HG03045 (cell line): ENCODE data around the gene TEDC2.

Experiments
- ATAC-seq: cut with Tn5 transposase; IDR thresholded peaks from one replicate; pipeline ENCODE4 v1.9.1; 2021; ENCODE audit warnings: mild to moderate bottlenecking, moderate library complexity; ENCODE audit not compliant: unreplicated experiment

The TEDC2 gene

GRCh38 chr16:2465653-2466415 lies 5.9 kb downstream of the TEDC2 start:
- ATAC-seq: no peak

- no peak for ATAC-seq
Measured at GRCh38 chr16:2466667-2467527, 7.0 kb downstream of the TEDC2 start.

GRCh38 chr16:2467528-2468232 lies 7.8 kb downstream of the TEDC2 start:
- no peak for ATAC-seq

- no peak for ATAC-seq
Measured at GRCh38 chr16:2468233-2468724, 8.4 kb downstream of the TEDC2 start.

GRCh38 chr16:2468725-2469398 lies 9.0 kb downstream of the TEDC2 start:
- no peak for ATAC-seq

GRCh38 chr16:2469399-2470233 lies 9.7 kb downstream of the TEDC2 start:
- ATAC-seq: no peak

GRCh38 chr16:2470234-2470601 lies 10.3 kb downstream of the TEDC2 start:
- no peak for ATAC-seq

- ATAC-seq: no peak
Measured at GRCh38 chr16:2470603-2471015, 10.7 kb downstream of the TEDC2 start.

- no peak for ATAC-seq
Measured at GRCh38 chr16:2471016-2471652, 11.2 kb downstream of the TEDC2 start, which contains the start of gene NTN3. TSS of gene NTN3 (plus strand) at chr16:2471297. CDS start at chr16:2471702, 405 bp downstream.

GRCh38 chr16:2471653-2472487 lies 12.0 kb downstream of the TEDC2 start:
- ATAC-seq: no peak

GRCh38 chr16:2472488-2472864 lies 12.6 kb downstream of the TEDC2 start:
- no peak for ATAC-seq

- ATAC-seq: no peak
Measured at GRCh38 chr16:2472885-2473445, 13.1 kb downstream of the TEDC2 start.

GRCh38 chr16:2473446-2473926 lies 13.6 kb downstream of the TEDC2 start:
- ATAC-seq: no peak

- peak; percentile 16 for ATAC-seq
Measured at GRCh38 chr16:2473999-2474876, 14.3 kb downstream of the TEDC2 start.

- ATAC-seq: peak; percentile 72
Measured at GRCh38 chr16:2474877-2475412, 15.0 kb downstream of the TEDC2 start, which contains the start of gene TBC1D24. TSS of gene TBC1D24 (plus strand) at chr16:2475127. CDS start at chr16:2496149, 21,022 bp downstream.
